NCI-H2029 treated with DMSO at 0.1 percent for 48 hours (cell line): Measurements from ENCODE around the gene CBY3.
"Not testable (repeated sequence)": the region's sequence is repeated elsewhere in the genome, so short reads cannot be mapped to it uniquely, and the experiment has no call there.

Source experiments
- DNase-seq: peaks from one replicate; lab custom pipeline; 2025; lab: John Stamatoyannopoulos, UW

The CBY3 gene

GRCh38 chr5:179680780-179681401 is at the start of gene CBY3:
TSS of gene CBY3 (minus strand) at chr5:179681034. CDS start at chr5:179680918, 116 bp downstream.
- DNase-seq = no peak

DNA sequence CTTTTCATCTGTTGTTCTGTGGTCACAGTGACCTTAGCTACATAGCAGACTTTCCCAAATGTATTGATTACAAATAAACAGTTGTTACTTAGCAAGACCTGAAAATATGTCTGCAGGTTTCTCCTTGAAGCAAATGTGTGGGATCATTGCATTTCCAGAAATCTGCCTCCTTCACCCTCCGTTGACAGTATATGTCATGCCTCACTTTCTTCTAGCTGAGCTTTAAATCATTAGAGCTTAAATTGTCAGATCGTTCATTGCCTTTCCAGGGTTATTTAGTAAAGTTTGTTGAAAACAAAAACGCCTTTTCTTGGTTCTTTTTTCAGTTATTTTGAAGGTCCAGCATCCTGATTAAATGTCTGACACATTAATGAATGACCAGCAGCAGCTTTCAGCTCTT is 49.5 kb upstream of the CBY3 start:
- DNase-seq = no peak

GRCh38 chr5:179729727-179730126 is 48.9 kb upstream of the CBY3 start:
- no peak for DNase-seq

- no peak for DNase-seq
Measured at GRCh38 chr5:179729303-179729702, 48.5 kb upstream of the CBY3 start.

DNA sequence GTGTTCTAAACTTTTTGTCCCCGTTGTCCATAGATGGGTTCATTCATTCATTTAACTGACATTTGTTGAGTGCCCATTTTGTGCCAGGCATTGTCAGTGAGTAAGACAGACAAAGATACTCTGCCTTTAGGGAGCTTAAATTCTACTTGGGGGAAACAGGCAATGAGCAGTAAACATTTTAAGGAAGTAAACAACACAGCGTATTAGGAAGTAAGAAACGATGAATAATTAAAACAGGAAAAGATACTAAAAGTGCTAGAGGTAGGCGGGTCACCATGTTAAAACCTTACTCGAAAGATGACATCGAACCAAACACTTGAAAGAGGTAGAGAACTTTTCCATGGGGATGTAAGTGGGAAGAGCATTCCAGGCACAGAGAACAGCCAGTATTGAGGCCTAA is 46.3 kb upstream of the CBY3 start:
- no peak for DNase-seq

DNA sequence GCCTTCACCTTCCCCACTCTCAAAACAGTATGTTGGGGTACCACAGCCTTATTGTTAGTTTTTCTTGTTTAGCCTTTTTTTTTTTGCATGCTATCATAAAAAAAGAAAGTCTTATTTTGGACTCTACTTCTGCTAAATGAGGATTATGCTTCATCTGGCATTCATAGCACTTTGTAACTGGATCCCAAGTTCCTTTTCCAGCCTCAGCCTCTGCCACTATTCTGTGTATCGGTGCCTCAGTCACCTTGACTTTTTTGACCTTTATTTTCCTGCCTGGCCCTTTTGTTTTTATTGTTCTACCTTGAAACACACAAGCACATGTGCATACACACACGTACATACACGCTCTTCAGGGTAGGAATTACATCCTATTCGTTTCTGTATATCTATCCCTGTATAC is 43.3 kb upstream of the CBY3 start:
- DNase-seq = no peak

- DNase-seq = no peak
Measured at GRCh38 chr5:179720222-179720621, 39.4 kb upstream of the CBY3 start.

GRCh38 chr5:179716286-179716685 is 35.5 kb upstream of the CBY3 start:
- DNase-seq = no peak

DNA sequence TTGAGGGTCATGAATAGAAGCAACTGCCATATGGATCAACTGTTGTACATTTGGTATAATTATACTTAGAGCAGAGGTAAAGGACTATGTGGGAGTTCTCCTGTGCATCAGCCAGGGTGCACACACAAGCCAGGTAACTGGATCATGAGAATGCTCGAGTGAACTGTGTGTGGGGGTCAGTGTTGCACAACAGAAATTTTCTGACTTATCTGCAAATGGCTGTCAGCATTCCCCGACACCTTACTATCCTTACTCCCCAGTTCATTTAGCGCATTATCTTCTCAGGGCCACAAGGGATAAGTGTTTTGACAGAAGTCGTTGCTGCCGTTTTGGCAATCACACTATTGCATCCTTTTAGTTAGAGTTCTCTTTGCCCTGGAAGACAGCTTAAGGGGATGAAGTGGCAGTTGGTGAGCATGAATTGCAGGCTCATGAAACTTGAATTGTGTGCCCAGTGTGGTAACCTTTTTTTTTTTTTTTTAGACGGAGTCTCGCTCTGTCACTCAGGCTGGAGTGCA is 19.6 kb upstream of the CBY3 start:
- no peak for DNase-seq

DNA sequence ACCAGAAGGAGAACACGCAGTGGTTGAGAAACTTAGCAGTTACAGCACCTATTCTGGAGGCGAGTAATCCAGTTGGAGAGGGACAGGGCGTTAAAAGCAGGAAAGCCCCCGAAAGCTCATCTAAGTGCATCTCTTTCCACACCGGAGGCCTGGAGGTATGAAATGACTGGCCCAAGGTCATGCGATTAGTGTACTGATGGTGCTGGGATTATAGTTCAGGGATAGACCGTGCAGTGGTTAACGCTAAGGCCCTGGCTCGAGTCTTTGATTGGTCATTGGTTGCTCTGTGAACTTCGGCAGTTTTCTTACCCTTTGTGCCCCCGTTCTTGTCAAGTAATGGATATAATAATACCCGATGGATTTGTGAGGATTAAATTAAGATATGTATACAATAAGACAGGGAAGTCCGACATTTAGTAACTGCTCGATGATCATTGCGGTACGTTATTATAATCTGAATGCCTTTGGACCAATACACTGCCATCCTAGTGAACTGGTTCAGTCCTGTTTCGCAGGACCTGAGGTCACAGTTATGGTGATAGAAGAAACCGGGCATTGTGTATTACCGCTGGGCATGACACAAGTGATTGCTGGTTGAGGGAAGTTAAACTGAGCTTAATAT is 18.9 kb upstream of the CBY3 start:
- peak; percentile 41 for DNase-seq

DNA sequence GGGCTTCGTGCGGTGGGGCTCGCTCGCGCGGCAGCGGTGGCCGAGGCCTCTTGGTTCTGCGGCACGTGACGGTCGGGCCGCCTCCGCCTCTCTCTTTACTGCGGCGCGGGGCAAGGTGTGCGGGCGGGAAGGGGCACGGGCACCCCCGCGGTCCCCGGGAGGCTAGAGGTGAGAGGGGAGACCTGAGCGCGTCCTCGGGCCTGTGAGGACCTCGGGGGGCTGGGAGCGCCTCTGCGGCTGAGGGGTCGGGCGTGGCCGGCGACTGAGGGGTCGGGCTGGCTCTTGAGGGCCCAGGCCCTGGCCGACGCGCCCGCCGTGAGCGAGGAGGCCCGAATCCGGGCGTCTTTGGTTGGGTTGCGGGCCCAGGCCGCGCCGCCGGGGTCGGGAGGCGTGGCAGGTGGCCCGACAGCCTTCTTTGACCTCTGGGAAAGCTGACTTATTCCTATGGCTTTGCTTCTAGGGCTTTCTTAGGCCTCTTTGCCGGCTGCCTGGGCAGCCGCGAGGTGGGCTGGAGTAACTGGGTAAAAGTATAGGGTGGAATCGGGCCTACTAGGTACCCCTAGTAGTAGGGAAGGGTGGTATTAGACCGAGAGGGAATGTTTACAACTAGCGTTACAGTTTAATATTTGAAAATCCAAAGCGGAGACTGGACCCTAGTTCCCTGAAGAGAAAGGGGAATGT is 18.2 kb upstream of the CBY3 start, which contains the start of gene CANX:
CANX (plus strand) TSS at position 33 of the 681 bp plus-strand sequence. CDS start 6,715 bp downstream, outside the sequence.
- DNase-seq = no peak

GRCh38 chr5:179697993-179698934 is 17.4 kb upstream of the CBY3 start:
- peak; percentile 94 for DNase-seq

- DNase-seq = not testable (repeated sequence)
Measured at GRCh38 chr5:179697543-179697942, 16.7 kb upstream of the CBY3 start.

DNA sequence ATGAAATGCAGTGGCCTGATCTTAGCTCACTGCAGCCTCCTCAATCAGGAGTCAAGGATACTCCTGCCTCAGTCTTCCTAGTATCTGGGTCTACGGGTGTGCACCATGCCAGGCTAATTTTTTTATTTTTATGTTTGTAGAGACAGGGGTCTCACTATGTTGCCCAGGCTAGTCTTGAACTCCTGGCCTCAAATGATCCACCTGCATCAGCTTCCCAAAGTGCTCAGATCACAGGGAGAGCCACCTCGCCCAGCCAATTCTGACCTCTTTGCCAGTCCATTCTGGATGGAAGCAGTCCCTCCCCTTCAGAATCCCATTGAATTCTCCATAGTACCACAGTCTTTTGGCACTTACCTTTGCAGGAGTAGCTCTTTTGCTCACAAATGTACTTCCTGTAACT is 16.3 kb upstream of the CBY3 start:
- DNase-seq = no peak

DNA sequence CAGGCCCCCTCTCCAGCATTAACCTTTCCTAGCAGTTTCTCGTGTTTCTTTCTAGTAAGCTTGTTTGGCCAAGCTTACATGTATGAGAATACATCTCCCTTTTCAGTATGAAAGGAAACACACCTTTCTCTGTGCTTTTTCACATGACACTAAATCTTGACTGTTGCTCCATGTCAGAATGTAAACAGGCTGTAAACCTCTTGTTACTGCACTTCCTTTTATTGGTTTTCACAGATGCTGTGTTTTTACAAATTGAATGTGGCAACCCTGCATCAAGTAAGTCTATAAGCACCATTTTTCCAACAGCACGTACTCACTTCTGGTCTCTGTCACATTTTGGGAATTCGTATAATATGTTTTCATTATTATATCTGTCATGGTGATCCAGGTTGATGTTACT is 15.8 kb upstream of the CBY3 start:
- DNase-seq = no peak

DNA sequence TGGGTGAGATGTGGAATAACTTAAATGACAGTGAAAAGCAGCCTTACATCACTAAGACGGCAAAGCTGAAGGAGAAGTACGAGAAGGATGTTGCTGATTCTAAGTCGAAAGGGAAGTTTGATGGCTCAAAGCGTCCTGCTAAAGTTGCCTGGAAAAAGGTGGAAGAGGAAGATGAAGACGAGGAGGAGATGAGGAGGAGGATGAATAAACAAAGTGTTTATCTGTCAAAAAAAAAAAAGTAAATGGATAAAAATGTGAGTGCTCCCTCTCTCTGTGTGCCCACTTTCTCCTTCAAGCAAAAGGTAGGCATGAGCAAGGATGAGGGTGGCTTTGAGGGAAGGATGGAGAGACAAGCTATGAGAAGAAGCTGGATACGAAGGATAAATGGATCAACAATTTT is 13.7 kb upstream of the CBY3 start:
- no peak for DNase-seq

DNA sequence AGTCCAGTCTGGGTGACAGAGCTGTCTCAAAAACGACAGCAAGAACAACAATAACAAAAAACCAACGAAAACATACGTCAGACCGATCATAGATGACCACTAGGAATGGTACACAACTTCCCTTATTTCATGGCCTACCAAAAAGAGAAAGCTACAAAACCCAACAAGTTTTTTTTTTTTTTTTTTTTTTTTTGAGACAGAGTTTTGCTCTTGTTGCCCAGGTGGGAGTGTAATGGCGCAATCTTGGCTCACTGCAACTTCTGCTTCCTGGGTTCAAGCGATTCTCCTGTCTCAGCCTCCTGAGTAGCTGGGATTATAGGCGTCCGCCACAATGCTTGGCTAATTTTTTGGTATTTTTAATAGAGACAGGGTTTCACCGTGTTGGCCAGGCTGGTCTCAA is 8.4 kb upstream of the CBY3 start:
- not testable (repeated sequence) for DNase-seq

DNA sequence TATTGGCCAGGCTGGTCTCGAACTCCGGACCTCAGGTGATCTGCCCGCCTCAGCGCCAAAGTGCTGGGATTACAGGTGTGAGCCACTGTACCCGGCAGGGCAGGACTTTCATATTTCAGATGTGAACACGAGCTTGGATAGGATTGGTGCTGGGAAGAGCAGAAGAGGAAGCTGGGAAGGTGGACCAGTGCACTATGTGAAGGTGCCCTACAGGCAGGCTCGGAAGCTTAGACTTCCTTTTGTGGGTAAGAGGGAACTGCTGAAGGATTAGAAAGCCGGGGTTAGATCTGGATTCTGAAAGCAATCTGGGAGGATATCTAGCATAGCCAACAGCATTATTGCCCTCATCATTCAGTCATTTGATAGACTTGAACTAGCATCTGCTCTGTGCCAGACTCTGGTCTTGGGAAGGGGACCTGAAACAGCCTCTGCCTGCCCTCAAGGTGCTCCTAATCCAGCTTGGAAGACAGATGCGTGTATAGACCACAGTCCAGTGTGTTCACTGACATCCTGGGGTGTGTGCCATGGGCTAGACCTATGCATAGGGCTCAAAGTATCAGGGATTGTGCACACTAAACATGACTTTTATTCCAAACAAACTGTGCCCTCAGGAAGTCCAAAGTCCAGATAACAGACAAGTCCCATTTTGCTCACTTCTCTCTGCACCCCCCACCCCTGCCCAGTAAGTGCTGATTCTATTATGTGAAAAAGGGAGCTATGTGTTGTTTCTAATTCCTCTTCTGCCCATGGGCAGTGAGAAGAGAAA is 637 bp downstream of the CBY3 start:
- no peak for DNase-seq

DNA sequence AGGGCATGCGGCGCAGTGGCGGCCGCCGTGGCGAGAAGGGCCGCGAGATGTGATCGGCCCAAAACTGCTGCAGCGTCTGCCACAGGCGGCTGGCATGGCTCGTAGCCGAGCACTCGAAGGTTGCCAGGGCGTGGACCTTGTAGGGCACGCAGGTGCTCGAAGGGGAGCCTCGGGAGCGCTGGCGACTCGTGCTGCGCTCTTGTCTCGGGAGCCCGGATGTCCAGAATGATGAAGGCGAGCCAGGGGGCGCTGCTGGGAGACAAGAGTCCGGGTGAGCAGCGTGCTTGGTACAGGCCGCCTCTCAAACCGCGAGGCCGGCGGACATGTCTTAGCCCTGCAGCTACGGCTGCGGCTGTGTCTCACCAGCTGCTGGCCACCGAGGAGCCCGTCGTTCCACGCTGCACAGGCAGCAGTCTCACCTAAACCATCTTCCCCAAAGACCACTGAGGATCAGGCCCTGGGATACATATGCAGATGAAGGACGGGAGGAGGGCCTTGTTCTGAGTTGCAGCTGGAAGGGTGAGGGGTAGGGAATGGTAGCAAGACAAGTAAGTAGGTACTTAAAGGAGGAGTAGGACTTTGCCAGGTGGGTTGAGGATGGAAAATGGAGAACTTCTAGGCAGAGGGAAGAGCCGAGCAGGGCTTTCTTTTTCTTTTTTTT is 1.7 kb downstream of the CBY3 start:
- DNase-seq = peak; percentile 64

DNA sequence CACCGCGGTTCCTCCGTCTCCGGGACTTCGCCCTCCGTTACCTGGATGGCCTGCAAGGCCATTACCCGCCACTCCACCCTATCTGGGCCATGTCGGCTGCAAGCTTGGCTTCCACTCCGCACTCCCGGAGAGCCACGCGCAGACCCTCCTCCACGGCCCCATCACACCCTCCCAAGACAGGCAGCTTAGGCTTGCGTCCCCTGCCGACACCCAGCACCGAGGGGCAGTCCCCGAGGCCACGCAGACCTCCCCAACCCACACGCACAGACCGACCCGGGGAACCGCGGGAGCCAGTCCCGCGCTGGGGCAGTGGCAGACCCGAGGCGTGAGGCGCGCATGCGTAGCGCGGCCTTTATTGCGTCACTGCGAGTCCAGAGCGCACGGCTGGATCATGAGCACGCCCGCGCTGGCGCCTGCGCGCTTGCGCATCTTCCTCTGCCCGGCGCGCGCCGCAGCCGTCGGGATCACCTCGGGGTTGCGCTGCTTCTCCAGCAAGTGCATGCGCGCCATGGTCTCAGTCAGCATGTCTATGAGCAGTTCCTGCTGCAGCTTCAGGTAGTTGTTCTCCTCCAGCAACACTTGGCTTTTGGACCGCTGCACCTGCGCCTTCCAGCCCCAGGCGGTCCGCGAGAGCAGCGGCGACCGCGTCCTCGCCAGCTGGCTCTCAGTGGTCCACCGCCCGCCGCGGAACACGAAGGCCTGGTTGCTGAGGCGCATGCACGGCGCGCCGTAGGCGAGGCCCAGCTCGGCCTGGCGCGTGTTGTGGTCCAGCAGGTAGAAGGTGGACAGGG is 2.4 kb downstream of the CBY3 start:
- peak; percentile 45 for DNase-seq
